Thymus (tissue), 14 donors: Measurements from ENCODE around the gene MYOZ1. TPM values are rescaled to one million over a fixed set of nuclear protein-coding genes. Genes with fewer than 3 reads are reported as not detected.
"Not testable (repeated sequence)": the region's sequence is repeated elsewhere in the genome, so short reads cannot be mapped to it uniquely, and the experiment has no call there.

Experiments used
- DNase-seq, 9 donors: peaks; one replicate each; pipeline ENCODE4 v3.0.0-alpha.2; 2013; ENCODE audit warnings: low spot score in 9 of 9, low read depth in 6 of 9, missing footprints in 1 of 9
- H3K27ac ChIP-seq, 2 donors: one replicate each; pipeline ENCODE4 v1.5.1; 2013; ENCODE audit warnings: control low read depth in 1 of 2, low read depth in 1 of 2, low read length in 1 of 2, mild to moderate bottlenecking in 1 of 2, moderate library complexity in 1 of 2
- H3K27me3 ChIP-seq, 2 donors: one replicate each; pipeline ENCODE4 v1.5.1; 2013; ENCODE audit warnings: low read length in 1 of 2; ENCODE audit not compliant: control insufficient read depth in 2 of 2, insufficient read depth in 1 of 2
- H3K36me3 ChIP-seq, 2 donors: one replicate each; pipeline ENCODE4 v1.5.1; 2013; ENCODE audit warnings: low read length in 1 of 2, mild to moderate bottlenecking in 1 of 2, moderate library complexity in 1 of 2; ENCODE audit not compliant: control insufficient read depth in 2 of 2, insufficient read depth in 2 of 2
- H3K4me1 ChIP-seq, 2 donors: one replicate each; pipeline ENCODE4 v1.5.1; 2013; ENCODE audit warnings: low read length in 2 of 2; ENCODE audit not compliant: control insufficient read depth in 2 of 2, insufficient read depth in 2 of 2
- H3K4me3 ChIP-seq, 2 donors: one replicate each; pipeline ENCODE4 v1.5.1; 2013; ENCODE audit warnings: low read length in 2 of 2, control low read depth in 1 of 2, mild to moderate bottlenecking in 1 of 2
- H3K9me3 ChIP-seq, 2 donors: one replicate each; pipeline ENCODE4 v1.5.1; 2013; ENCODE audit warnings: low read length in 1 of 2, mild to moderate bottlenecking in 1 of 2; ENCODE audit not compliant: control insufficient read depth in 2 of 2, insufficient read depth in 1 of 2
- WGBS: extraction: QIAGEN DNeasy Blood & Tissue Kit; methylation state at CpG from one replicate; pipeline ENCODE4 v1.1.7; 2013; 5-methylcytosine and 5-hydroxymethylcytosine counted together
- long read RNA-seq, 10 donors: transcript quantifications; one replicate each; lab custom pipeline, GENCODE V29; 2026
- polyA plus RNA-seq: library from polyadenylated mRNA; stranded (reverse); fragments of 200-250 nt; gene quantifications from one replicate; pipeline ENCODE4 v1.2.3, GENCODE V29; 2013
- total RNA-seq: library from RNA; stranded (reverse); fragments of 120-200 nt; gene quantifications from one replicate; pipeline ENCODE4 v1.2.4, GENCODE V29; 2013
- donor health status: healthy.

The MYOZ1 gene
- total RNA-seq (0.61 TPM), polyA plus RNA-seq (0.91 TPM)
- long read RNA-seq, donor 1 = 0 reads
- long read RNA-seq, donor 2 = 0 reads
- long read RNA-seq, donor 3 = 0 reads
- long read RNA-seq, donor 4 = 0 reads
- long read RNA-seq, donor 5, partial matches to known transcripts = 0 of 1 reads
- long read RNA-seq, donor 5, other reads (novel, unspliced or antisense) = 0 of 1 reads
- long read RNA-seq, donor 6 = 0 reads
- long read RNA-seq, donor 7, partial matches to known transcripts = 0 of 2 reads
- long read RNA-seq, donor 7, other reads (novel, unspliced or antisense) = 0 of 2 reads
- long read RNA-seq, donor 8, partial matches to known transcripts = 0 of 1 reads
- long read RNA-seq, donor 8, other reads (novel, unspliced or antisense) = 0 of 1 reads
- long read RNA-seq, donor 9 = 0 reads
- long read RNA-seq, donor 10 = 0 reads

DNA sequence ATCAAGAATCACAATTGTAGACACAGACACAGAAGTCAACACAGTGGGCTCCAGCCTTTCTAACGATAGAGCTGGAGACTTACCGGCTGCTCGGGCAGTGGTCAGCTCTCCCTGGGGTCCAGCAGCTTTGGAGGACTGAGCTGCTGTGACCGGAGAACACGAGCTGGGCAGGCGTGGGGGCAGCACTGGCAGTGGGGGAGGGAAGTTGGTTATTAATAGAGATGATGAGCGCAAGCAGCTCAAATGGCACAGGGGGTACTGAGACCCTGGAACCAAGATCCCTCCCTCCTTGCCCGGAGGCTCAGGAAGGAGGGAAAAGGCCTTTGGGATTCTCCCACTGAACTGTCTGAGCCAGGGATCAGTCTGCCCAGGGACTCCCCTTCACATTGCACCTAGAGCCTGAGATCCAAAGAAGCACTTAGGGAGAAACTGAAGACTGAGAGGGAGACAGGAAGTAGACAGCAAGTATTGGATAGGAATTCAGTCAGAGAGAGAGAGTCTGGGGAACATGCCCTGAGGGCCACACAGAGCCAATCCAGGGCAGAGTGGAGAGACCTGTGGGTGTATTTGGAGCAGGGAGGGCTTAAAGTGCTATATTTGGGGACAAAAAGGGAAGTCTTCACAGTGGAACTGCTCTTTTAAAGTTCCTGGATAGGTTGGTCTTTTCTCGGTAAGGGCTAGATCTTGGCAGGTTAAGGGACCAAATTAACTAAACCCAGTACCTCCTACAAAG is at the start of gene MYOZ1:
MYOZ1 (minus strand) TSS at position 147 of the 733 bp plus-strand sequence. CDS start 1,457 bp downstream, outside the sequence.
- Histone ChIP-seq H3K36me3 (no peaks in the 10 kb centered on the region), H3K27ac (no peak within 1 kb of the TSS), H3K27me3 (peaks cover 0 to 11% of the 10 kb centered on the region in 2 donors), H3K4me3 (no peak within 1 kb of the TSS), H3K9me3 (no peaks in the 10 kb centered on the region), H3K4me1 (no peaks in the 10 kb centered on the region)
- 87% methylated on average over 9 of the region's 9 CpGs for WGBS
- no peak for DNase-seq

GRCh38 chr10:73690755-73691154 is 49.5 kb upstream of the MYOZ1 start:
- WGBS = 97% methylated on average over 6 of the region's 6 CpGs
- not testable (repeated sequence) for H3K36me3 ChIP-seq, H3K4me1 ChIP-seq, DNase-seq, H3K9me3 ChIP-seq, H3K27me3 ChIP-seq, H3K27ac ChIP-seq, H3K4me3 ChIP-seq

DNA sequence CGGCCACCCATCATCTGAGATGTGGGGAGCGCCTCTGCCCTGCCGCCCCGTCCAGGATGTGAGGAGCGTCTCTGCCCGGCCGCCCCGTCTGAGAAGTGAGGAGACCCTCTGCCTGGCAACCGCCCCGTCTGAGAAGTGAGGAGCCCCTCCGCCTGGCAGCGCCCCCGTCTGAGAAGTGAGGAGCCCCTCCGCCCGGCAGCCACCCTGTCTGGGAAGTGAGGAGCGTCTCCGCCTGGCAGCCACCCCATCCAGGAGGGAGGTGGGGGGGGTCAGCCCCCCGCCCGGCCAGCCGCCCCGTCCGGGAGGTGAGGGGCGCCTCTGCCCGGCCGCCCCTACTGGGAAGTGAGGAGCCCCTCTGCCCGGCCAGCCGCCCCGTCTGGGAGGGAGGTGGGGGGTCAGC is 48.3 kb upstream of the MYOZ1 start:
- H3K9me3 ChIP-seq, H3K27ac ChIP-seq, H3K27me3 ChIP-seq, H3K4me3 ChIP-seq, H3K36me3 ChIP-seq, H3K4me1 ChIP-seq, DNase-seq: not testable (repeated sequence)
- WGBS = over 99% methylated on average over 26 of the region's 28 CpGs

DNA sequence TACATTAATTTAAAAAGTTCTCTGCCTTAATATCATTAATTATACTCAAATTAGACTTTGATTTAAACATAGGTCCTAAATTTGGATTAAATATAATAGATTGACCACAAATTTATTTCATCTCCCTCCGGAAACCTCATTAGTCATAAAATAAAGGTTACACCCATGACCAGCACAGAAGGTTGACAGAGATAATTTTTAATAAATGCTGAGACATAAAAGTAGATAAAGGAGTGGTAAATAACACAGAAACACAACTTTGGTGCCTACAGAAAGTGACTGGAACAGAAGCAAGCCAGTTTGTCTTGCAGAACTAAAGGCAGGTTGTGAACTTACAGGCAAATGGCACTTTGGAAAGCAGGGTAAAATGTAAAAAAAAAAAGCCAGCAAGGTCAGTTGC is 46.4 kb upstream of the MYOZ1 start:
- not testable (repeated sequence) for H3K9me3 ChIP-seq, DNase-seq, H3K4me1 ChIP-seq, H3K27ac ChIP-seq, H3K27me3 ChIP-seq, H3K4me3 ChIP-seq, H3K36me3 ChIP-seq
- WGBS = 99% methylated on average over 1 of the region's 1 CpG

GRCh38 chr10:73674546-73674945 is 33.3 kb upstream of the MYOZ1 start:
- H3K27ac ChIP-seq, H3K4me1 ChIP-seq, H3K36me3 ChIP-seq, H3K4me3 ChIP-seq, DNase-seq, H3K27me3 ChIP-seq, H3K9me3 ChIP-seq: not testable (repeated sequence)
- 100% methylated on average over 11 of the region's 20 CpGs for WGBS

DNA sequence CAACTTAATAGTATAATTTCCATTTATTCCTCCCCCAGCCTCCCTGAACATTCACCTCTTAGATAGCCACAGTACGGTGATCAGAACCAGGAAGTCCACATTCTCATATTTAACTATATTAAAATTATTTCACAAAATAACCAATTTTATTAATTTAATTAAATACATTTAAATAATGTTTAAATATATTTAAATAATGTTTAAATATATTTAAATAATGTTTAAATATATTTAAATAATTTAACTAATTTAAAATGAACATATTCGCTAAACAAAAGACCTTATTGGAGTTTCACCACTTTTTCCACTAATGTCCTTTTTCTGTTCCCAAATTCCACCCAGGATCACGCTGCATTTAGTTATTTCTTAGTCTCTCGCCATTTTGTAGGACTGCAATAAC is 27.1 kb upstream of the MYOZ1 start:
- not testable (repeated sequence) for H3K4me3 ChIP-seq, H3K4me1 ChIP-seq, DNase-seq, H3K36me3 ChIP-seq, H3K27me3 ChIP-seq, H3K27ac ChIP-seq, H3K9me3 ChIP-seq
- over 99% methylated on average over 3 of the region's 4 CpGs for WGBS

- H3K27ac ChIP-seq, H3K4me1 ChIP-seq, H3K36me3 ChIP-seq, H3K4me3 ChIP-seq, H3K9me3 ChIP-seq, DNase-seq, H3K27me3 ChIP-seq: not testable (repeated sequence)
- 94% methylated on average over 4 of the region's 5 CpGs for WGBS
These were observed 25.0 kb upstream of the MYOZ1 start for GRCh38 chr10:73666153-73666809.

GRCh38 chr10:73665581-73665980 is 24.3 kb upstream of the MYOZ1 start:
- DNase-seq, H3K27me3 ChIP-seq, H3K36me3 ChIP-seq, H3K4me1 ChIP-seq, H3K4me3 ChIP-seq, H3K9me3 ChIP-seq, H3K27ac ChIP-seq: not testable (repeated sequence)
- 97% methylated on average over 3 of the region's 3 CpGs for WGBS
